ENCODE results near the gene SP2.

DNA sequence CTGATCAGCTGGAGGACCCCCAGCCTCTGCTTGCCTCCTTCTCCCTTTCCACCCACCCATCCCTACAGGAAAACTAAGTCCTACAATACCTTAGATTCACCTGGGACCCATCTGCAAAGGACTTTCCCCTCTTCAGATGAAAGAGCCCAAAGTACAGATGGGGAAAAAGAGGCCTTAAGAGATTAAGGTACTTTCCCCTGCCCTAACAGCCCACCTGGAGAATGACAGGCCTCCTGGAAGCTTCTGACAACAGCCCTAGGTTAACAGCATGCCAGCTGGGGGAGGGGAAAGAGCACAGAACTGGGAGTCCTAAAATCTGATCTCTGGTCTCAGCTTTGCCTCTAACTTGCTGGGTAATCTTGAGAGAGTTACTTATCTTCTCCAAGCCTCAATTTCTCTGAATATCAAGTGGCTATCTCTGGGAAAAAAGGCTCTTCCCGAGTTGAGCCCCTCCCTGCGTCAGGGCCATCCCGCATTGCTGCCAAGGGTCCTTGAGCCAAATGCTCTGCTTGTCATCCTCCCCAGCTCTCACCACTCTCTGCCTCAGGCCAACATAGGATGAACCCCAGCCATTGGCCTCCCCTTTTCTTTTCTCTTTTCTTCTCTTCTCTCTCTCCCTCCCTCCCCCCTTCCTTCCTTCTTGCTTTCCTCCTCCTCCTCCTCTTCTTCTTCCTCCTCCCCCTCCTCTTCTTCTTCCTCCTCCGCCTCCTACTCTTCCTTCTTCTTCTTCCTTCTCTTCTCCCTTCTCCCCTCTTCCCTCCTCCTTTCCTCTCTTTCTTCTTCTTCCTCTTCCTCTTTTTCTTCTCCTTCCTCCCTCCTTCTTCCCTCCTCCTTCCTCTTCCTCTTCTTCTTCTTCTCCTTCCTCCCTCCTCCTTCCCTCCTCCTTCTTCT lies 22.6 kb upstream of the SP2 start:
- no peak for TF ChIP-seq RAD21 (IDR thresholded peaks at IDR 0.05; ENCODE audit: low read depth)
- TF ChIP-seq, protein P1, sequence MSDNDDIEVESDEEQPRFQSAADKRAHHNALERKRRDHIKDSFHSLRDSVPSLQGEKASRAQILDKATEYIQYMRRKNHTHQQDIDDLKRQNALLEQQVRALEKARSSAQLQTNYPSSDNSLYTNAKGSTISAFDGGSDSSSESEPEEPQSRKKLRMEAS (IDR thresholded peaks at IDR 0.05) = no peak
- TF ChIP-seq, protein P2, sequence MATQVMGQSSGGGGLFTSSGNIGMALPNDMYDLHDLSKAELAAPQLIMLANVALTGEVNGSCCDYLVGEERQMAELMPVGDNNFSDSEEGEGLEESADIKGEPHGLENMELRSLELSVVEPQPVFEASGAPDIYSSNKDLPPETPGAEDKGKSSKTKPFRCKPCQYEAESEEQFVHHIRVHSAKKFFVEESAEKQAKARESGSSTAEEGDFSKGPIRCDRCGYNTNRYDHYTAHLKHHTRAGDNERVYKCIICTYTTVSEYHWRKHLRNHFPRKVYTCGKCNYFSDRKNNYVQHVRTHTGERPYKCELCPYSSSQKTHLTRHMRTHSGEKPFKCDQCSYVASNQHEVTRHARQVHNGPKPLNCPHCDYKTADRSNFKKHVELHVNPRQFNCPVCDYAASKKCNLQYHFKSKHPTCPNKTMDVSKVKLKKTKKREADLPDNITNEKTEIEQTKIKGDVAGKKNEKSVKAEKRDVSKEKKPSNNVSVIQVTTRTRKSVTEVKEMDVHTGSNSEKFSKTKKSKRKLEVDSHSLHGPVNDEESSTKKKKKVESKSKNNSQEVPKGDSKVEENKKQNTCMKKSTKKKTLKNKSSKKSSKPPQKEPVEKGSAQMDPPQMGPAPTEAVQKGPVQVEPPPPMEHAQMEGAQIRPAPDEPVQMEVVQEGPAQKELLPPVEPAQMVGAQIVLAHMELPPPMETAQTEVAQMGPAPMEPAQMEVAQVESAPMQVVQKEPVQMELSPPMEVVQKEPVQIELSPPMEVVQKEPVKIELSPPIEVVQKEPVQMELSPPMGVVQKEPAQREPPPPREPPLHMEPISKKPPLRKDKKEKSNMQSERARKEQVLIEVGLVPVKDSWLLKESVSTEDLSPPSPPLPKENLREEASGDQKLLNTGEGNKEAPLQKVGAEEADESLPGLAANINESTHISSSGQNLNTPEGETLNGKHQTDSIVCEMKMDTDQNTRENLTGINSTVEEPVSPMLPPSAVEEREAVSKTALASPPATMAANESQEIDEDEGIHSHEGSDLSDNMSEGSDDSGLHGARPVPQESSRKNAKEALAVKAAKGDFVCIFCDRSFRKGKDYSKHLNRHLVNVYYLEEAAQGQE (IDR thresholded peaks at IDR 0.05; ENCODE audit: low read depth) = no peak
- no peak for TF ChIP-seq CREB1 (IDR thresholded peaks at IDR 0.05; ENCODE audit: low read depth)
- TF ChIP-seq TAF1 (IDR thresholded peaks at IDR 0.05; ENCODE audit: low read depth) = no peak

All from Ishikawa (cell line).